Neural progenitor cell (in vitro differentiated cells): ENCODE measurements around the gene PRKCA. TPM values are rescaled to one million over a fixed set of nuclear protein-coding genes. Genes with fewer than 3 reads are reported as not detected.

ENCODE experiments used
- DNase-seq: peaks from one replicate; pipeline ENCODE4 v3.0.0-alpha.2; 2016; ENCODE audit warnings: low spot score
- H2AFZ ChIP-seq: fragments of 200-600 bp; sonication (generic); replicated peaks from 2 replicates; pipeline ENCODE4 v1.6.1; 2016; ENCODE audit warnings: antibody characterized with exemption
- H3F3A ChIP-seq: fragments of 200-600 bp; sonication (generic); 2 replicates; pipeline ENCODE4 v1.6.1; 2016; ENCODE audit warnings: antibody characterized with exemption, low read depth
- H3K27ac ChIP-seq: fragments of 200-600 bp; sonication (generic); 2 replicates; pipeline ENCODE4 v1.5.1; 2016; ENCODE audit warnings: mild to moderate bottlenecking
- H3K27me3 ChIP-seq: fragments of 200-600 bp; sonication (generic); 2 replicates; pipeline ENCODE4 v1.6.1; 2016; ENCODE audit warnings: mild to moderate bottlenecking, moderate library complexity
- H3K36me3 ChIP-seq: fragments of 200-600 bp; sonication (generic); 2 replicates; pipeline ENCODE4 v1.5.1; 2016
- H3K4me1 ChIP-seq: fragments of 200-600 bp; sonication (generic); 2 replicates; pipeline ENCODE4 v1.6.1; 2016; ENCODE audit warnings: mixed run types
- H3K4me2 ChIP-seq: fragments of 200-600 bp; sonication (generic); 2 replicates; pipeline ENCODE4 v1.6.1; 2016
- H3K4me3 ChIP-seq: fragments of 200-600 bp; sonication (generic); 2 replicates; pipeline ENCODE4 v1.5.1; 2016
- H3K79me2 ChIP-seq: fragments of 200-600 bp; sonication (generic); 2 replicates; pipeline ENCODE4 v1.6.1; 2016; ENCODE audit warnings: low read depth
- H3K9ac ChIP-seq: fragments of 200-600 bp; sonication (generic); 2 replicates; pipeline ENCODE4 v1.6.1; 2016
- H3K9me3 ChIP-seq: fragments of 200-600 bp; sonication (generic); 2 replicates; pipeline ENCODE4 v1.5.1; 2016; ENCODE audit warnings: low read depth
- H4K20me1 ChIP-seq: fragments of 200-600 bp; sonication (generic); 2 replicates; pipeline ENCODE4 v1.6.1; 2016; ENCODE audit warnings: low read depth
- H3K27ac Mint-ChIP-seq: 3 replicates; pipeline ENCODE4 v1.8.0; 2021; ENCODE audit warnings: mixed read lengths
- H3K27me3 Mint-ChIP-seq: 2 replicates; pipeline ENCODE4 v1.8.0; 2022; ENCODE audit warnings: low read depth, mild to moderate bottlenecking, inconsistent platforms, moderate library complexity, mixed read lengths; ENCODE audit not compliant: insufficient read depth
- H3K36me3 Mint-ChIP-seq: 3 replicates; pipeline ENCODE4 v1.8.0; 2021; ENCODE audit warnings: mixed read lengths
- H3K4me1 Mint-ChIP-seq: 3 replicates; pipeline ENCODE4 v1.8.0; 2021; ENCODE audit warnings: mixed read lengths
- H3K4me3 Mint-ChIP-seq: 3 replicates; pipeline ENCODE4 v1.8.0; 2021; ENCODE audit warnings: mild to moderate bottlenecking, moderate library complexity, mixed read lengths
- H3K9me3 Mint-ChIP-seq: 3 replicates; pipeline ENCODE4 v1.8.0; 2020; ENCODE audit warnings: mixed read lengths
- CTCF ChIP-seq: fragments of 200-600 bp; sonication (generic); IDR thresholded peaks from 2 replicates; pipeline ENCODE4 v1.5.1; 2017; ENCODE audit warnings: antibody characterized with exemption, mild to moderate bottlenecking
- EZH2 ChIP-seq: fragments of 200-600 bp; sonication (generic); IDR thresholded peaks from 2 replicates; pipeline ENCODE4 v1.6.1; 2017; ENCODE audit warnings: antibody characterized with exemption, mild to moderate bottlenecking, moderate library complexity
- EZH2phosphoT487 ChIP-seq: fragments of 200-600 bp; sonication (generic); IDR thresholded peaks from 2 replicates; pipeline ENCODE4 v1.6.1; 2017; ENCODE audit warnings: antibody characterized with exemption
- total RNA-seq: library from RNA; depleted of rRNA; stranded (reverse); fragments of >200 nt; gene quantifications from 2 replicates; pipeline ENCODE4 v1.2.3, GENCODE V29; 2015; ENCODE audit warnings: low replicate concordance

Gene PRKCA
- total RNA-seq, 1 donor from 2014 or later, result 2.1 TPM

GRCh38 chr17:66654106-66654740 is 351.8 kb downstream of the PRKCA start:
- no peak overlapping the region for H3K4me3 ChIP-seq
- no peak overlapping the region for H3K27ac ChIP-seq
- Mint-ChIP-seq H3K4me1 (peaks cover 36% of the 10 kb centered on the region), H3K36me3 (peaks cover 9% of the 10 kb centered on the region), H3K27ac (no peak overlapping the region), H3K9me3 (no peaks in the 10 kb centered on the region), H3K4me3 (no peak overlapping the region), H3K27me3 (peaks cover 4% of the 10 kb centered on the region)
- no peaks in the 10 kb centered on the region for H3K9me3 ChIP-seq
- no peaks in the 10 kb centered on the region for H3K79me2 ChIP-seq
- no peak overlapping the region for H2AFZ ChIP-seq
- H3K9ac ChIP-seq, result no peak overlapping the region
- H4K20me1 ChIP-seq, result no peaks in the 10 kb centered on the region
- no peaks in the 10 kb centered on the region for H3K36me3 ChIP-seq
- DNase-seq, result no peak
- TF ChIP-seq CTCF (no peak), EZH2 (no peak), EZH2phosphoT487 (no peak)
- peaks cover 5% of the 10 kb centered on the region for H3K4me1 ChIP-seq
- no peaks in the 10 kb centered on the region for H3K27me3 ChIP-seq
- no peak overlapping the region for H3K4me2 ChIP-seq
- H3F3A ChIP-seq, result no peaks in the 10 kb centered on the region

- no peaks in the 10 kb centered on the region for H3K9me3 ChIP-seq
- H2AFZ ChIP-seq, result no peak overlapping the region
- DNase-seq, result no peak
- peaks cover 4% of the 10 kb centered on the region for H3K27me3 Mint-ChIP-seq
- no peak overlapping the region for H3K27ac ChIP-seq
- H3K27me3 ChIP-seq, result no peaks in the 10 kb centered on the region
- no peaks in the 10 kb centered on the region for H3K79me2 ChIP-seq
- H3K4me3 Mint-ChIP-seq, result no peak overlapping the region
- H3K27ac Mint-ChIP-seq, result no peak overlapping the region
- no peaks in the 10 kb centered on the region for H3K36me3 ChIP-seq
- no peaks in the 10 kb centered on the region for H3F3A ChIP-seq
- no peak overlapping the region for H3K9ac ChIP-seq
- peaks cover 5% of the 10 kb centered on the region for H3K4me1 ChIP-seq
- peaks cover 36% of the 10 kb centered on the region for H3K4me1 Mint-ChIP-seq
- TF ChIP-seq EZH2phosphoT487 (no peak), EZH2 (no peak), CTCF (no peak)
- H3K9me3 Mint-ChIP-seq, result peaks cover 2% of the 10 kb centered on the region
- no peak overlapping the region for H3K4me2 ChIP-seq
- H4K20me1 ChIP-seq, result no peaks in the 10 kb centered on the region
- H3K4me3 ChIP-seq, result no peak overlapping the region
- peaks cover 9% of the 10 kb centered on the region for H3K36me3 Mint-ChIP-seq
Measured at GRCh38 chr17:66654764-66655163, 352.4 kb downstream of the PRKCA start.

- H3K4me3 Mint-ChIP-seq, result no peak overlapping the region
- no peak overlapping the region for H3K4me3 ChIP-seq
- peak overlapping the region; percentile 5 for H3K27ac Mint-ChIP-seq
Measured at GRCh38 chr17:66655461-66655860, 353.0 kb downstream of the PRKCA start.

More at GRCh38 chr17:66655461-66655860, 353.0 kb downstream of the PRKCA start:
- Histone ChIP-seq H3K4me1 (peaks cover 5% of the 10 kb centered on the region), H3K9me3 (no peaks in the 10 kb centered on the region), H3K36me3 (no peaks in the 10 kb centered on the region), H4K20me1 (no peaks in the 10 kb centered on the region), H3K27me3 (no peaks in the 10 kb centered on the region), H3F3A (no peaks in the 10 kb centered on the region), H3K9ac (no peak overlapping the region), H3K27ac (no peak overlapping the region), H3K79me2 (no peaks in the 10 kb centered on the region), H3K4me2 (no peak overlapping the region), H2AFZ (no peak overlapping the region)
- Mint-ChIP-seq H3K9me3 (peaks cover 2% of the 10 kb centered on the region), H3K27me3 (peaks cover 4% of the 10 kb centered on the region), H3K4me1 (peaks cover 36% of the 10 kb centered on the region), H3K36me3 (peaks cover 9% of the 10 kb centered on the region)
- TF ChIP-seq EZH2phosphoT487 (no peak), EZH2 (no peak), CTCF (no peak)
- no peak for DNase-seq
